HG02870 (cell line): ENCODE results near the gene FZD10.

Source experiments
- ATAC-seq: cut with Tn5 transposase; IDR thresholded peaks from one replicate; pipeline ENCODE4 v1.9.1; 2021; ENCODE audit warnings: mild to moderate bottlenecking, moderate library complexity; ENCODE audit not compliant: unreplicated experiment

Gene FZD10

GRCh38 chr12:130131801-130132200, 30.5 kb upstream of the FZD10 start:
- ATAC-seq, result no peak

GRCh38 chr12:130132831-130133511, 29.3 kb upstream of the FZD10 start:
- ATAC-seq, result no peak

- ATAC-seq, result no peak
Measured at GRCh38 chr12:130133851-130134562, 28.3 kb upstream of the FZD10 start.

- no peak for ATAC-seq
Measured at GRCh38 chr12:130134563-130134915, 27.7 kb upstream of the FZD10 start.

DNA sequence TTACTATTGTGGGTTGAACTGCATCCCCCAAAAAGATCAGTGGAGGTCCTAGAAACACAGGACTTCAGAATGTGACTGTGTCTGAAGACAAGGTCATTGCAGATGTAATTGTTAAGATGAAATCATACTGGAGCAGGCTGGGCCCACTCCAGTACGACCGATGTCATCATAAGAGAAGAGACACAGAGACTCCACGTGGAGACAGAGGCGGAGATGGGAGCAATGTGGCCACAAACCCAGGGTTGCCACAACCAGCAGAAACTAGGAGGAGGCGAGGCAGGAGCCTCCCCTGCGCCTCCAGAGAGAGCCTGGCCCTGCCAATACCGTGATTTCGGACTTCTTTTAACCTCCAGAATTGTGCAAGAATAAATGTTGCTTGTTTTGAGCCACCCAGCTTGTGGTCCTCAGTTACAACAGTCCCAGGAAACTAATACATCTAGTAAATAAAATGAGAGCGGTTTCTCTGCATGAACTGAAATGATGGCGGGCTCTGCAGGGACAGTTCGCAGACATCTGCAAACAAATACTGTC, 25.7 kb upstream of the FZD10 start:
- ATAC-seq, result no peak

- no peak for ATAC-seq
Measured at GRCh38 chr12:130137040-130138018, 24.9 kb upstream of the FZD10 start.

DNA sequence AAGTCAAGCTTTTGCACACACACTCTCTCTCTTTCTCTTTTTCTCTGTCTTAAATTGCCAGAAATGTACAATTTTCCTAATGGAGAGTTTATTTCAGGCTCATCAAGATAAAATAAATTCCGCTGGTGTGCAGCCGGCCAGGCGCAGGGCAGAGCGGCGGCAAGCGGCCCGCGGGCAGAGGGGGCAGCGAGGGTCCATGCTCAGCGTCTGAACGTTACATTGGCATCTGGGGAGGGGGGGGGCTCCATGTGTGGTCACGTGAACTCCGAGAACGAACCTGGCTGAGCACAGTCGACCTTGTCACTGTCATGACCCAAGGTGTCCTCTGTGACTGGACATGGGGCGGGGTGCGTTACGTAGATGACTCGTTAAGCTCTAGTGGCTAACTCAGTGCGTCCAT, 23.8 kb upstream of the FZD10 start:
- no peak for ATAC-seq

- no peak for ATAC-seq
Measured at GRCh38 chr12:130139567-130140421, 22.5 kb upstream of the FZD10 start.

- no peak for ATAC-seq
Measured at GRCh38 chr12:130141105-130141504, 21.2 kb upstream of the FZD10 start.

DNA sequence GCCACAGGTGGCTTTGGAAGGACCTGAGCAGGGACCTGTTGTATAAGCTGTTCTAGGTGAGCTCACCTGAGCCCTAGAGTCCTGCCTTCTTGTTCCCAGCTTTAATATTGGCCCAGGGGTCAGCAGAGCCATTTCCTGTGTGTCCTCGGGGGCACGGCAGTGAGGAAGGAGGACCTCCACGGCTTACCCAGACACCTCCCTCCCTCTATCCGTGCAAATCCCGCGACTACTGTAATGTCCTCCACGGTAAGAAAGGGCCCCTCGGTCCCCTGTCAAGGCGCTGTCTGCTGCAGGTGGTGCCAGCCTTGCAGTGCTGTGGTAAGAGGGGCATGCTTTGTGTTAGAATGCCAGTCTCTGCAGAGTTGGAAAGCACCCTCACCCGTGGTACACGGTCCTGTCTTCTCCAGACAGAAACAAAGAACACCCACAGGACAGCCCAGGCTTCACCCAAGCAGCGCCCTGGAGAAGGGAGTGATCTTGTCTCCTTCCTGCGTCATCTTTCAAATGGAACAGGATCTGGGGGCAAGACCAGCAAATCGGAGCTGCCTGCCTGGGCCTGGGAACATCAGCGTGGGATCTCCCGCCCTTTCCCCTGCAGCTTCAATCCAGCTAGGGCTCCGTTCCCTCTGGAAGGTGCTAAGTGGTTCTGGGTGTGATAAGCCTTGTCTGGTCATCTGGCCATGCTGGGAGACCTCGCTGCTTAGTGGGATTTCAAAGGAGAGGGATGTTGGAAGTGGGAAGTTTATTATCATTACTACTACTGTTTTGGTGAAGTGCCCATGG, 20.2 kb upstream of the FZD10 start:
- ATAC-seq, result no peak

DNA sequence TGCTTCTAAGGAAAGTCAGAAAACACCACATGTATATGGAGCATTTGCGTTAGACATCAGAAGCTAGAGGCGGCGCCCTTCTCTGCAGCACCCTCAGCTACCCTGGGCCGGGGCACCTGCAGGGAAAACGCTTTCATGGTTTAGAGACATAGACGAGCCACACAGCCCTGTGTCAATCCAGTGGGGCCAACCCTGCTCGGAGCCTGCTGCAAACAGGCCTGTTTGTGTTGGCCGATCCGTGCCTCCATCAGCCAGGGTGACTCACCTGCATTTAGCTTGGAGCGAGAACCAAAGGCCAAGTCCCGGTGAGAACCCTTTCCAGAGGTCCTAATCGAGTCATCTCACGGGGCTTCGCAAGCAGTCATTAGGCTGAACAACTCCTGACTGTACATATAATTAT, 19.5 kb upstream of the FZD10 start:
- ATAC-seq, result no peak

GRCh38 chr12:130143136-130143535, 19.1 kb upstream of the FZD10 start:
- ATAC-seq, result no peak

GRCh38 chr12:130144256-130144655, 18.0 kb upstream of the FZD10 start:
- no peak for ATAC-seq

DNA sequence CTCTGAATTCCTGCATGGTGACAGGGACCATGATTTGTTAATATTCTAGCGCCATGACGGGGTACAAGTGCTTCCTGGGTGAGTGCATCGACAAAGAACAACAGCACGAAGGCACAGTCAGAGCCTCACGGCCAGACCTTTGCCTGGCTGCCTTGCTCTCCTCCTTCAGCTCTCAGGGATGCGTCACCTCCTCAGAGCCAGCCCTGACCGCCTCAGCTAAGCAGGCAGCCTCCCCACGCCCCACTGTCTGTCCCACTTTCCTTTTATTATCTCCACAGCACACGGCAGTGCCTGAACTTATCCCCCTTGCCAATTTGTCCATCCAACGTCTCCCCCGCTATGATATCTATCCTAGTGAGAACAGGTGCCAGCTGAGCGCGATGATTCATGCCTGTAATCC, 16.5 kb upstream of the FZD10 start:
- no peak for ATAC-seq

GRCh38 chr12:130146176-130146931, 15.9 kb upstream of the FZD10 start:
- no peak for ATAC-seq

DNA sequence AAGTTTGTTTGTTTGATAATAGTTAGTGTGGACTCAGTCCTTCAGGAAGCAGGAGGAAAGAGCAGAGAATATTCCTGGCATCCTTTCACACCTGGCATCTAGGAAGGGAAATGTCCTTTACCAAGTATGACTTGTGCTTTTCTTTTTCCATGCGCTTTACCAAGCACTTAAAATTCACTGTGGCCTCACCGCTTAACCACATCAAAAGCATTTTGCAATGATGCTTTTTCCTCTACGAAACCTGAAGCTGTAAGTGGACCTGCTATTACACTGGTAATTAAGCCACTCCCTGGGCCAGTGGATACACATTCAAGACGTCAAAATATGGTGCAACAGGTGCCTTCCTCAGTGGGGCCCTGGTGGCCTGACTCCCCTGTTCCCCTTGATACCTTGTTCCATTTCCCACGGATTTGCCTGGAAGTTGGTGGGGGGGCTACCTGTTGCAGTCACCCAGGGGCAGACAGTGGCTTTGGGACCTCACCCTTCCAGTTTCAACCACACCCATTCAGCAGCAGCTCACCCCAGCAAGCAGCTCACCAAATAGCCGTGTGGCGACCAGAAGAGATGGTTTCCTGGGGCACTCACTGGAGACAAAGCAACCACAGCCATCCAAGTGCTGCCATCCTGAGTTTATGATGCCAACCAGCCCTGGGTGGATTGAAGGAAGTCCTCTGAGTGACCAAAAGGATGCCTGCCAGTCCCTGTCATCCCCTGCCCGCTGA, 14.2 kb upstream of the FZD10 start:
- no peak for ATAC-seq

- no peak for ATAC-seq
Measured at GRCh38 chr12:130151846-130152245, 10.4 kb upstream of the FZD10 start.

GRCh38 chr12:130152386-130152785, 9.9 kb upstream of the FZD10 start:
- no peak for ATAC-seq
